ENCODE results near the gene LDLRAD4. TPM values are rescaled to one million over a fixed set of nuclear protein-coding genes. Genes with fewer than 3 reads are reported as not detected.

Gene LDLRAD4
- polyA plus RNA-seq, 1 of the 3 experiments (the other 2 are of a cell fraction) = 0.16 TPM

DNA sequence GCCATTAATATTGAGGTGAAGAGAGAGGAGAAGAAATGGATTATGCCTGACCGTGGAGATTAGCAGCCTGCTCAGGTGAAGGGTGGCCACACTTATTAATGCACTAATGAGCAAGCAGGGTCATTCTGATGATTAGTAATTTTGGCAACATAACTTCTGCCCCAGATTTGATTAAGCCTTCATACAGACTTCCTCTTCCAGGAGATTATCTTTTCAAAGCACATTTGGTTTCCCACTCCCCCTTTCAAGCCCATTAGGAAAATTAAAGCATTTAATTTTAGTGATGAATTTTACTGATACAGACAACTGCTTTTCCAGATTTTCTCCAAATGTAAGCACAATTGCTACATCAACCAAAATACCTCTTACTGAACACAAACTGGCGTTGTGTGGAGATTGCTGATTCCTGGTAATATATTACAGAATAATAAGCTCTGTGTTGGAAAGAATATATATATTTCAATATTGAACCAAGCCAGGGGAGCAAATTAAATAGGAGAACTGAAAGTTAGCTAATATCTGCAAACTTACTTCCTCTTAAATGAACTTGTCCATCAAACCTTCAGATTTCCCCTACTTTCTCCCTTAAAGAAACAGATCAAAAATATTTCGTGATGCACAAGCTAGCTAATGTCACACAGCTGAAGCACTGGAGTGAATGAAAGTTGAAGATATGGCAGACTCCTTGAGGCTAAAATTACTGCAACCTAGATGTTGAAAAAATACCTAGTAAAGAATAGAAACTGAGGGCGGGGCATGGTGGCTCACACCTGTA, 367.0 kb downstream of the LDLRAD4 start:
- peak; percentile 63 for DNase-seq
- Histone ChIP-seq H3K9ac (no peak overlapping the region), H3F3A (replicated peaks; ENCODE audit: insufficient read depth) (no peaks in the 10 kb centered on the region), H2AFZ (ENCODE audit: low read depth) (no peak overlapping the region), H3K79me2 (ENCODE audit: insufficient read depth) (no peaks in the 10 kb centered on the region), H3K4me1 (ENCODE audit: control insufficient read depth in 1 of 2, insufficient read depth in 2 of 2, low read depth in 1 of 2, low read length in 1 of 2) (peaks cover 0 to 41% of the 10 kb centered on the region in 2 experiments; a peak in 2 of 4 replicates), H3K4me3 (ENCODE audit: low read depth in 2 of 2, low read length in 1 of 2) (no peak overlapping the region), H3K4me2 (no peak overlapping the region), H4K20me1 (ENCODE audit: insufficient read depth) (no peaks in the 10 kb centered on the region), H3K9me2 (no peaks in the 10 kb centered on the region), H3K9me3 (no peaks in the 10 kb centered on the region), H3K27me3 (ENCODE audit: insufficient read depth) (no peaks in the 10 kb centered on the region), H3K27ac (ENCODE audit: low read depth in 2 of 2, low read length in 1 of 2) (peak overlapping the region in 1 of 2 experiments; percentile 94; a peak in 2 of 4 replicates), H3K36me3 (replicated peaks in 1 of 2; ENCODE audit: control insufficient read depth in 1 of 2, insufficient read depth in 2 of 2, low read length in 1 of 2) (no peaks in the 10 kb centered on the region)
- WGBS (ENCODE audit: low lambda C conversion rate) = 26% methylated on average over 4 of the region's 4 CpGs
- TF ChIP-seq GATA2 (CRISPR knock-in tag; IDR thresholded peaks at IDR 0.05) (peak; percentile 86), RCOR1 (IDR thresholded peaks at IDR 0.05; ENCODE audit: low read length) (peak; percentile 87), EP300 (IDR thresholded peaks at IDR 0.05; ENCODE audit: borderline replicate concordance in 1 of 2, low read depth in 1 of 2, low read length in 1 of 2) (peak in 1 of 2 experiments; percentile 71; a peak in 2 of 4 replicates), ELF1 (IDR thresholded peaks at IDR 0.05) (no peak), TCF12 (IDR thresholded peaks at IDR 0.05) (0 out of 2 replicates have a peak, but pooled peaks have one; percentile 23), CHD2 (IDR thresholded peaks at IDR 0.05; ENCODE audit: low read length, partially characterized antibody) (peak; percentile 52)
- TF ChIP-seq, protein P1, sequence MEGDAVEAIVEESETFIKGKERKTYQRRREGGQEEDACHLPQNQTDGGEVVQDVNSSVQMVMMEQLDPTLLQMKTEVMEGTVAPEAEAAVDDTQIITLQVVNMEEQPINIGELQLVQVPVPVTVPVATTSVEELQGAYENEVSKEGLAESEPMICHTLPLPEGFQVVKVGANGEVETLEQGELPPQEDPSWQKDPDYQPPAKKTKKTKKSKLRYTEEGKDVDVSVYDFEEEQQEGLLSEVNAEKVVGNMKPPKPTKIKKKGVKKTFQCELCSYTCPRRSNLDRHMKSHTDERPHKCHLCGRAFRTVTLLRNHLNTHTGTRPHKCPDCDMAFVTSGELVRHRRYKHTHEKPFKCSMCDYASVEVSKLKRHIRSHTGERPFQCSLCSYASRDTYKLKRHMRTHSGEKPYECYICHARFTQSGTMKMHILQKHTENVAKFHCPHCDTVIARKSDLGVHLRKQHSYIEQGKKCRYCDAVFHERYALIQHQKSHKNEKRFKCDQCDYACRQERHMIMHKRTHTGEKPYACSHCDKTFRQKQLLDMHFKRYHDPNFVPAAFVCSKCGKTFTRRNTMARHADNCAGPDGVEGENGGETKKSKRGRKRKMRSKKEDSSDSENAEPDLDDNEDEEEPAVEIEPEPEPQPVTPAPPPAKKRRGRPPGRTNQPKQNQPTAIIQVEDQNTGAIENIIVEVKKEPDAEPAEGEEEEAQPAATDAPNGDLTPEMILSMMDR (IDR thresholded peaks at IDR 0.05) = no peak
- POLR2A ChIA-PET = no interaction called here
- CTCF ChIA-PET = interaction anchor here (0.6 to 4.0 kb wide), 7 partner anchors 8 to 369 kb away, joined by 3 to 24 read pairs (median 4); no protein-coding TSS in a partner anchor

DNA sequence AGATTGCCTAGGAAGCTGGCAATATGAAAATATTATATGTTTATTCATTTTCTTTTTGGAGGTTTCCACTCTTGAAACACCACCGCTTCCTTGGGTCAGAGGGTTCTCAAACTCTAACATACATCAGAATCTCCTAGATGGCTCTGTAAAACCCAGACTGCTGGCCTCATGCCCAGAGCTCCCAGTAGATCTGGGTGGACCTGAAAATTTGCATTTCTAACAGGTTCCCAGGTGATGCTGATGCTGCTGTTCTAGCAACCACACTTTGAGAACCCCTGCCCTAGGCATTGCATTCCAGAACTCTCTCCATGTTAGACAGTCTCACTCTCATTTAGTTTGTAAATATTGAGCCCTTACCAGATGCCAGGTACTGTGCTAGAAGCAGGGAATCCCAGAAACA, 368.4 kb downstream of the LDLRAD4 start:
- Histone ChIP-seq H3K27me3 (ENCODE audit: insufficient read depth) (no peaks in the 10 kb centered on the region), H3F3A (replicated peaks; ENCODE audit: insufficient read depth) (no peaks in the 10 kb centered on the region), H3K4me1 (ENCODE audit: control insufficient read depth in 1 of 2, insufficient read depth in 2 of 2, low read depth in 1 of 2, low read length in 1 of 2) (peaks cover 0 to 33% of the 10 kb centered on the region in 2 experiments; a peak in 2 of 4 replicates), H3K79me2 (ENCODE audit: insufficient read depth) (no peaks in the 10 kb centered on the region), H2AFZ (ENCODE audit: low read depth) (no peak overlapping the region), H3K9me3 (no peaks in the 10 kb centered on the region), H3K27ac (ENCODE audit: low read depth in 2 of 2, low read length in 1 of 2) (no peak overlapping the region), H3K4me3 (ENCODE audit: low read depth in 2 of 2, low read length in 1 of 2) (no peak overlapping the region), H3K9me2 (no peaks in the 10 kb centered on the region), H3K9ac (no peak overlapping the region), H4K20me1 (ENCODE audit: insufficient read depth) (no peaks in the 10 kb centered on the region), H3K36me3 (replicated peaks in 1 of 2; ENCODE audit: control insufficient read depth in 1 of 2, insufficient read depth in 2 of 2, low read length in 1 of 2) (no peaks in the 10 kb centered on the region), H3K4me2 (no peak overlapping the region)
- POLR2A ChIA-PET = no interaction called here
- no peak for DNase-seq
- TF ChIP-seq, protein P2, sequence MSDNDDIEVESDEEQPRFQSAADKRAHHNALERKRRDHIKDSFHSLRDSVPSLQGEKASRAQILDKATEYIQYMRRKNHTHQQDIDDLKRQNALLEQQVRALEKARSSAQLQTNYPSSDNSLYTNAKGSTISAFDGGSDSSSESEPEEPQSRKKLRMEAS (IDR thresholded peaks at IDR 0.05; ENCODE audit: low read depth) = no peak
- TF ChIP-seq, protein P3, sequence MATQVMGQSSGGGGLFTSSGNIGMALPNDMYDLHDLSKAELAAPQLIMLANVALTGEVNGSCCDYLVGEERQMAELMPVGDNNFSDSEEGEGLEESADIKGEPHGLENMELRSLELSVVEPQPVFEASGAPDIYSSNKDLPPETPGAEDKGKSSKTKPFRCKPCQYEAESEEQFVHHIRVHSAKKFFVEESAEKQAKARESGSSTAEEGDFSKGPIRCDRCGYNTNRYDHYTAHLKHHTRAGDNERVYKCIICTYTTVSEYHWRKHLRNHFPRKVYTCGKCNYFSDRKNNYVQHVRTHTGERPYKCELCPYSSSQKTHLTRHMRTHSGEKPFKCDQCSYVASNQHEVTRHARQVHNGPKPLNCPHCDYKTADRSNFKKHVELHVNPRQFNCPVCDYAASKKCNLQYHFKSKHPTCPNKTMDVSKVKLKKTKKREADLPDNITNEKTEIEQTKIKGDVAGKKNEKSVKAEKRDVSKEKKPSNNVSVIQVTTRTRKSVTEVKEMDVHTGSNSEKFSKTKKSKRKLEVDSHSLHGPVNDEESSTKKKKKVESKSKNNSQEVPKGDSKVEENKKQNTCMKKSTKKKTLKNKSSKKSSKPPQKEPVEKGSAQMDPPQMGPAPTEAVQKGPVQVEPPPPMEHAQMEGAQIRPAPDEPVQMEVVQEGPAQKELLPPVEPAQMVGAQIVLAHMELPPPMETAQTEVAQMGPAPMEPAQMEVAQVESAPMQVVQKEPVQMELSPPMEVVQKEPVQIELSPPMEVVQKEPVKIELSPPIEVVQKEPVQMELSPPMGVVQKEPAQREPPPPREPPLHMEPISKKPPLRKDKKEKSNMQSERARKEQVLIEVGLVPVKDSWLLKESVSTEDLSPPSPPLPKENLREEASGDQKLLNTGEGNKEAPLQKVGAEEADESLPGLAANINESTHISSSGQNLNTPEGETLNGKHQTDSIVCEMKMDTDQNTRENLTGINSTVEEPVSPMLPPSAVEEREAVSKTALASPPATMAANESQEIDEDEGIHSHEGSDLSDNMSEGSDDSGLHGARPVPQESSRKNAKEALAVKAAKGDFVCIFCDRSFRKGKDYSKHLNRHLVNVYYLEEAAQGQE (IDR thresholded peaks at IDR 0.05; ENCODE audit: low read depth, low read length) = no peak
- TF ChIP-seq CHD2 (IDR thresholded peaks at IDR 0.05; ENCODE audit: low read length, partially characterized antibody) = no peak
- no peak for TF ChIP-seq TAF1 (IDR thresholded peaks at IDR 0.05; ENCODE audit: borderline replicate concordance, low read depth, low read length)
- no peak for TF ChIP-seq EP300 (IDR thresholded peaks at IDR 0.05; ENCODE audit: borderline replicate concordance in 1 of 2, low read depth in 1 of 2, low read length in 1 of 2)
- TF ChIP-seq SIN3A (IDR thresholded peaks at IDR 0.05; ENCODE audit: borderline replicate concordance, low read depth, low read length) = no peak
- TF ChIP-seq MEF2A (IDR thresholded peaks at IDR 0.05; ENCODE audit: borderline replicate concordance, low read depth) = no peak
- no peak for TF ChIP-seq TCF12 (IDR thresholded peaks at IDR 0.05)
- CTCF ChIA-PET = interaction anchor here (1.2 to 4.0 kb wide), 4 partner anchors 14 to 42 kb away, joined by 3 to 24 read pairs (median 7); no protein-coding TSS in a partner anchor
- WGBS (ENCODE audit: low lambda C conversion rate) = 93% methylated on average over 1 of the region's 1 CpG

All from SK-N-SH (cell line).